Measurements from ENCODE around the gene NRG3.
"Not testable (repeated sequence)": the region's sequence is repeated elsewhere in the genome, so short reads cannot be mapped to it uniquely, and the experiment has no call there.

NRG3 gene

GRCh38 chr10:82660205-82660604, 785.2 kb downstream of the NRG3 start:
- in situ Hi-C loops (cut with HindIII; ENCODE audit: low sequenced_read_pairs): no loop called here
- no peak for TF ChIP-seq CTCF (IDR thresholded peaks at IDR 0.05; ENCODE audit: low read depth, low read length)
- DNase-seq (ENCODE audit: low read depth, low spot score): peak; percentile 4
- H3K4me3 ChIP-seq (ENCODE audit: low read depth, low read length): no peak overlapping the region

GRCh38 chr10:82660986-82661385, 786.0 kb downstream of the NRG3 start:
- no peak overlapping the region for H3K4me3 ChIP-seq (ENCODE audit: low read depth, low read length)
- DNase-seq (ENCODE audit: low read depth, low spot score): no peak
- no peak for TF ChIP-seq CTCF (IDR thresholded peaks at IDR 0.05; ENCODE audit: low read depth, low read length)
- in situ Hi-C loops (cut with HindIII; ENCODE audit: low sequenced_read_pairs): no loop called here

- in situ Hi-C loops (cut with HindIII; ENCODE audit: low sequenced_read_pairs): no loop called here
- no peak for DNase-seq (ENCODE audit: low read depth, low spot score)
- no peak overlapping the region for H3K4me3 ChIP-seq (ENCODE audit: low read depth, low read length)
- TF ChIP-seq CTCF (IDR thresholded peaks at IDR 0.05; ENCODE audit: low read depth, low read length): no peak
Observed at GRCh38 chr10:82661701-82662100, 786.7 kb downstream of the NRG3 start.

GRCh38 chr10:82668221-82668895, 793.4 kb downstream of the NRG3 start:
- DNase-seq (ENCODE audit: low read depth, low spot score): peak; percentile 40
- no peak overlapping the region for H3K4me3 ChIP-seq (ENCODE audit: low read depth, low read length)
- in situ Hi-C loops (cut with HindIII; ENCODE audit: low sequenced_read_pairs): no loop called here
- TF ChIP-seq CTCF (IDR thresholded peaks at IDR 0.05; ENCODE audit: low read depth, low read length): no peak

GRCh38 chr10:82674036-82674435, 799.0 kb downstream of the NRG3 start:
- no peak overlapping the region for H3K4me3 ChIP-seq (ENCODE audit: low read depth, low read length)
- DNase-seq (ENCODE audit: low read depth, low spot score): no peak
- in situ Hi-C loops (cut with HindIII; ENCODE audit: low sequenced_read_pairs): no loop called here
- no peak for TF ChIP-seq CTCF (IDR thresholded peaks at IDR 0.05; ENCODE audit: low read depth, low read length)

- in situ Hi-C loops (cut with HindIII; ENCODE audit: low sequenced_read_pairs); H3K4me3 ChIP-seq (ENCODE audit: low read depth, low read length); DNase-seq (ENCODE audit: low read depth, low spot score): not testable (repeated sequence)
Observed at GRCh38 chr10:82677932-82678331, 802.9 kb downstream of the NRG3 start.

- in situ Hi-C loops (cut with HindIII; ENCODE audit: low sequenced_read_pairs); H3K4me3 ChIP-seq (ENCODE audit: low read depth, low read length); DNase-seq (ENCODE audit: low read depth, low spot score): not testable (repeated sequence)
Observed at GRCh38 chr10:82678451-82678850, 803.5 kb downstream of the NRG3 start.

GRCh38 chr10:82680608-82681007, 805.6 kb downstream of the NRG3 start:
- no peak for TF ChIP-seq CTCF (IDR thresholded peaks at IDR 0.05; ENCODE audit: low read depth, low read length)
- in situ Hi-C loops (cut with HindIII; ENCODE audit: low sequenced_read_pairs): no loop called here
- H3K4me3 ChIP-seq (ENCODE audit: low read depth, low read length): no peak overlapping the region
- no peak for DNase-seq (ENCODE audit: low read depth, low spot score)
